ENCODE measurements around the gene ACTR6. TPM values are rescaled to one million over a fixed set of nuclear protein-coding genes. Genes with fewer than 3 reads are reported as not detected.

ACTR6 gene
- total and polyA plus RNA-seq, 11 donors: 8.9 to 29.5 (median 21.9) TPM

DNA sequence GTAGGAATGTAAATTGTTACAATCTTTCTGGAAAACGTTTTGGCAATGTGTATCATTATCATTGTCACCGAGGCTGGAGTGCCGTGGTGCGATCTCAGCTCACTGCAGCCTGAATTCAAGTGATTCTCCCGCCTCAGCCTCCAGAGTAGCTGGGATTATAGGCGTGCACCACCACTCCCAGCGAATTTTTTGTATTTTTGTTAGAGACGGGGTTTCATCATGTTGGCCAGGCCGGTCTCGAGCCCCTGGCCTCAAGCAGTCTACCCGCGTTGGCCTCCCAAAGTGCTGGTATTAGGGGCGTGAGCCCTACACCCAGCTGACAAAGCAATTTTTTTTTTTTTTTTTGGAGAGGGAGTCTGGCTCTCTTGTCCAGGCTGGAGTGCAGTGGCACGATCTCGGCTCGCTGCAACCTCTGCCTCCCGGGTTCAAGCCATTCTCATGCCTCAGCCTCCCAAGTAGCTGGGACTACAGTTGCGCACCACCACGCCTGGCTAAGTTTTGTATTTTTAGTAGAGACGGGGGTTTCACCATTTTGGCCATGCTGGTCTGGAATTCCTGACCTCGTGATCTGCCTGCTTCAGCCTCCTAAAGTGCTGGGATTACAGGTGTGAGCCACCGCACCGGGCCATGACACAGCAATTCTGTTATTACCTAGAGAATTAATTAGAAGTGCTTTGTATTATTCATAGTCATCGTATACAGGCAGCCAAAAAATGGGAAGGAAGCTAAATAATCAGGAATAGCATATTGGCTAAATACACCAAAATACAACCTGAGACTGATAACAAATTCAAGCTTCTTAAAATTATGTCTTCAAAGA lies 1.2 kb downstream of the ACTR6 start:
- Histone ChIP-seq H3K4me3 (peak overlapping the region; percentile 54 to 94 (median 66)), H3K4me1 (peaks cover 0 to 27% (median 14%) of the 10 kb centered on the region in 12 donors), H3K27me3 (no peaks in the 10 kb centered on the region), H3K27ac (peak overlapping the region in 2 of 12 donors; percentile 84 to 87), H3K9me3 (no peaks in the 10 kb centered on the region), H3K36me3 (peaks cover 0 to 36% (median 22%) of the 10 kb centered on the region in 9 donors)
- intact Hi-C loops (cut with DNase I): loop anchor here in 6 of 10 donors (2.0 to 10.0 kb wide), 5 partner anchors 40 to 65 kb away; partner anchors contain the start of genes BLTP3B (in 4 of the 6), DEPDC4 (in 4 of the 6) and SCYL2 (in 4 of the 6)
- WGBS, 4 donors: 84 to 89% (median 88%) methylated on average over 20 to 24 of the region's 24 CpGs
- TF ChIP-seq, protein P1, sequence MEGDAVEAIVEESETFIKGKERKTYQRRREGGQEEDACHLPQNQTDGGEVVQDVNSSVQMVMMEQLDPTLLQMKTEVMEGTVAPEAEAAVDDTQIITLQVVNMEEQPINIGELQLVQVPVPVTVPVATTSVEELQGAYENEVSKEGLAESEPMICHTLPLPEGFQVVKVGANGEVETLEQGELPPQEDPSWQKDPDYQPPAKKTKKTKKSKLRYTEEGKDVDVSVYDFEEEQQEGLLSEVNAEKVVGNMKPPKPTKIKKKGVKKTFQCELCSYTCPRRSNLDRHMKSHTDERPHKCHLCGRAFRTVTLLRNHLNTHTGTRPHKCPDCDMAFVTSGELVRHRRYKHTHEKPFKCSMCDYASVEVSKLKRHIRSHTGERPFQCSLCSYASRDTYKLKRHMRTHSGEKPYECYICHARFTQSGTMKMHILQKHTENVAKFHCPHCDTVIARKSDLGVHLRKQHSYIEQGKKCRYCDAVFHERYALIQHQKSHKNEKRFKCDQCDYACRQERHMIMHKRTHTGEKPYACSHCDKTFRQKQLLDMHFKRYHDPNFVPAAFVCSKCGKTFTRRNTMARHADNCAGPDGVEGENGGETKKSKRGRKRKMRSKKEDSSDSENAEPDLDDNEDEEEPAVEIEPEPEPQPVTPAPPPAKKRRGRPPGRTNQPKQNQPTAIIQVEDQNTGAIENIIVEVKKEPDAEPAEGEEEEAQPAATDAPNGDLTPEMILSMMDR (IDR thresholded peaks at IDR 0.05): no peak
- no peak for TF ChIP-seq POLR2A (IDR thresholded peaks at IDR 0.05)
- no peak for DNase-seq
- no peak for ATAC-seq

DNA sequence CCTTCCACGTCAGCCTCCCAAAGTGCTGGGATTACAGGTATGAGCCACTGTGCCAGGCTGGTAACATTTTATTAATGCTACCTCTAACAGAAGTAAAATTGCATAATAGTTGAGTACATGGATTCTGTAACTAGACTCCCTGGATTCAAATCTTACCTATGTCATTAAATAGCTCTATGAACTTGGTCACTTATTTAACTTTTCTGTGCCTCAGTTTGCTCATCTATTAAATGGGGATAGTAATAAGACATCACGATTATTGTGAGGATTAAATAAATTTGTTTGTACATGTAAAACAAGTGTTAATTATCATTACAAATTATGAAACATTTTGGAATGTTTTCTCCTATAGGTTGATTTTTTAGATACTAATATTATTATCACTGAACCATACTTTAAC lies 6.7 kb downstream of the ACTR6 start:
- no peak overlapping the region for H3K27ac ChIP-seq
- intact Hi-C loops (cut with DNase I): loop anchor here in 1 of 10 donors (10.0 kb wide), 1 partner anchor 63 kb away; the partner anchor contains the start of gene BLTP3B
- WGBS, 4 donors: 98 to 100% (median 98%) methylated on average over 2 of the region's 2 CpGs
- DNase-seq (no peak), ATAC-seq (no peak)
- H3K4me3 ChIP-seq: no peak overlapping the region
- no peaks in the 10 kb centered on the region for H3K27me3 ChIP-seq
- peaks cover 0 to 91% (median 76%) of the 10 kb centered on the region in 9 donors for H3K36me3 ChIP-seq
- no peaks in the 10 kb centered on the region for H3K9me3 ChIP-seq
- H3K4me1 ChIP-seq: peaks cover 0 to 3% (median 0%) of the 10 kb centered on the region in 12 donors
- TF ChIP-seq POLR2A (IDR thresholded peaks at IDR 0.05): no peak
- TF ChIP-seq, protein P1 (IDR thresholded peaks at IDR 0.05): no peak

DNA sequence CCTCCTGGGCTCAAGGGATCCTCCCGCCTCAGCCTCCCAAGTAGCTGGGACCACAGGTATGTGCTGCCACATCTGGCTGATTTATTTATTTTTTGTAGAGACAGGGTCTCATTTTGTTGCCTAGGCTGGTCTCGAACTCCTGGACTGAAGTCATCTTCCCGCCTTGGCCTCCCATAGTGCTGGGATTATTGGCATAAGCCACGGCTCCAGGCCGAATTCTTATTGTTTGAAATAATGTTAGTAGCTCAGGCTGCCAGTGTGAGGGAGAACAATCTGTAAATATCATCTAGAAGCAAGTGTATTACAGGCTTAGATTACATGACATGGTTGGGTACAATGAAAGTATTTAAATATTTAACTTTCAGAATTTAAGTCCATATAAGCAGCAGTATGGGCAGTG lies 8.2 kb downstream of the ACTR6 start:
- H3K27me3 ChIP-seq: no peaks in the 10 kb centered on the region
- H3K4me1 ChIP-seq: no peaks in the 10 kb centered on the region
- intact Hi-C loops (cut with DNase I): loop anchor here in 1 of 10 donors (10.0 kb wide), 1 partner anchor 64 kb away; the partner anchor contains the start of gene BLTP3B
- no peak for TF ChIP-seq POLR2A (IDR thresholded peaks at IDR 0.05)
- TF ChIP-seq, protein P1 (IDR thresholded peaks at IDR 0.05): no peak
- peaks cover 0 to 100% (median 92%) of the 10 kb centered on the region in 9 donors for H3K36me3 ChIP-seq
- H3K4me3 ChIP-seq: no peak overlapping the region
- H3K9me3 ChIP-seq: no peaks in the 10 kb centered on the region
- H3K27ac ChIP-seq: no peak overlapping the region
- 97 to 98% (median 97%) methylated on average over 5 of the region's 5 CpGs for WGBS, 4 donors
- no peak for ATAC-seq
- DNase-seq: no peak

DNA sequence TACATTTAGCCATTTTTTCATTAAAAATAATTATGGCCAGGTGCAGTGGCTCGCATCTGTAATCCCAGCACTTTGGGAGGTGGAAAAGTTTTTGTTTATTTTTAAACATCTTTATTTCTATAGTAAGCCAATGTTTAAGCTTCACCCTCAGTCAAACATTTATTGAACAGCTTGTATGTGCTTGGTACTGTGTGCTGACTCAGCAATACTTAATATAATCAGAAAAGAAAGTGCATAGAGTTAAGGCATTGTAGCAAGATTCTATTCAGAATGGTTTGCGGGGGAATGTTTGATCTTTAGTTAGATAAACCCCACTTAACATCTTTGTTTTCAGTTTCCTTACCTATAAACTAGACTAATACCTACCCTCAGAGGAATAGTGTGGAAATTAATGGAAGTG lies 11.1 kb downstream of the ACTR6 start:
- ATAC-seq (no peak), DNase-seq (no peak)
- WGBS, 4 donors: 95 to 97% (median 96%) methylated on average over 2 of the region's 2 CpGs
- Histone ChIP-seq H3K9me3 (no peaks in the 10 kb centered on the region), H3K27ac (no peak overlapping the region), H3K4me3 (no peak overlapping the region), H3K4me1 (peaks cover 0 to 8% (median 0%) of the 10 kb centered on the region in 12 donors), H3K36me3 (peaks cover 0 to 100% (median 93%) of the 10 kb centered on the region in 9 donors), H3K27me3 (no peaks in the 10 kb centered on the region)
- TF ChIP-seq, protein P1 (IDR thresholded peaks at IDR 0.05): no peak
- no peak for TF ChIP-seq POLR2A (IDR thresholded peaks at IDR 0.05)
- intact Hi-C loops (cut with DNase I): no loop called here

All from heart left ventricle (tissue), 16 donors.